Measurements from ENCODE around the gene FN1. TPM values are rescaled to one million over a fixed set of nuclear protein-coding genes. Genes with fewer than 3 reads are reported as not detected.

Gene FN1
- total and polyA plus RNA-seq, 4 donors: 339 to 1,753 (median 934) TPM

- H3K9ac ChIP-seq (ENCODE audit: insufficient read depth in 1 of 2, low read length in 2 of 2): peak overlapping the region in 1 of 2 donors; percentile 92
- DNase-seq (no peak), ATAC-seq (ENCODE audit: insufficient read depth, low FRiP score) (no peak)
- peak overlapping the region in 1 of 2 donors; percentile 74 for H3K27ac ChIP-seq (ENCODE audit: low read depth in 1 of 2, low read length in 1 of 2)
- no peaks in the 10 kb centered on the region for H3K9me3 ChIP-seq (ENCODE audit: control insufficient read depth in 4 of 4, insufficient read depth in 3 of 4, low read length in 3 of 4)
- H3K36me3 ChIP-seq (ENCODE audit: control insufficient read depth in 4 of 4, insufficient read depth in 4 of 4, low read length in 4 of 4): peaks cover 0 to 25% (median 4%) of the 10 kb centered on the region in 4 donors
- H3K27me3 ChIP-seq (ENCODE audit: control insufficient read depth in 3 of 3, insufficient read depth in 3 of 3, low read length in 2 of 3): no peaks in the 10 kb centered on the region
- H3K4me1 ChIP-seq (ENCODE audit: control insufficient read depth in 5 of 5, insufficient read depth in 5 of 5, low read length in 5 of 5): peaks cover 0 to 28% (median 4%) of the 10 kb centered on the region in 5 donors
- TF ChIP-seq, protein P1, sequence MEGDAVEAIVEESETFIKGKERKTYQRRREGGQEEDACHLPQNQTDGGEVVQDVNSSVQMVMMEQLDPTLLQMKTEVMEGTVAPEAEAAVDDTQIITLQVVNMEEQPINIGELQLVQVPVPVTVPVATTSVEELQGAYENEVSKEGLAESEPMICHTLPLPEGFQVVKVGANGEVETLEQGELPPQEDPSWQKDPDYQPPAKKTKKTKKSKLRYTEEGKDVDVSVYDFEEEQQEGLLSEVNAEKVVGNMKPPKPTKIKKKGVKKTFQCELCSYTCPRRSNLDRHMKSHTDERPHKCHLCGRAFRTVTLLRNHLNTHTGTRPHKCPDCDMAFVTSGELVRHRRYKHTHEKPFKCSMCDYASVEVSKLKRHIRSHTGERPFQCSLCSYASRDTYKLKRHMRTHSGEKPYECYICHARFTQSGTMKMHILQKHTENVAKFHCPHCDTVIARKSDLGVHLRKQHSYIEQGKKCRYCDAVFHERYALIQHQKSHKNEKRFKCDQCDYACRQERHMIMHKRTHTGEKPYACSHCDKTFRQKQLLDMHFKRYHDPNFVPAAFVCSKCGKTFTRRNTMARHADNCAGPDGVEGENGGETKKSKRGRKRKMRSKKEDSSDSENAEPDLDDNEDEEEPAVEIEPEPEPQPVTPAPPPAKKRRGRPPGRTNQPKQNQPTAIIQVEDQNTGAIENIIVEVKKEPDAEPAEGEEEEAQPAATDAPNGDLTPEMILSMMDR (IDR thresholded peaks at IDR 0.05; ENCODE audit: control extremely low read depth, extremely low read depth): no peak
- 57 to 64% methylated on average over 2 of the region's 2 CpGs for WGBS, 2 donors
- no peak overlapping the region for H3K4me3 ChIP-seq
Observed at GRCh38 chr2:215437614-215438013, 1.7 kb upstream of the FN1 start.

- Histone ChIP-seq H3K9ac (ENCODE audit: insufficient read depth in 1 of 2, low read length in 2 of 2) (peak overlapping the region; percentile 85 to 92), H3K27ac (ENCODE audit: low read depth in 1 of 2, low read length in 1 of 2) (peak overlapping the region; percentile 25 to 74), H3K27me3 (ENCODE audit: control insufficient read depth in 3 of 3, insufficient read depth in 3 of 3, low read length in 2 of 3) (no peaks in the 10 kb centered on the region), H3K4me3 (peak overlapping the region; percentile 0), H3K36me3 (ENCODE audit: control insufficient read depth in 4 of 4, insufficient read depth in 4 of 4, low read length in 4 of 4) (peaks cover 0 to 32% (median 9%) of the 10 kb centered on the region in 4 donors), H3K4me1 (ENCODE audit: control insufficient read depth in 5 of 5, insufficient read depth in 5 of 5, low read length in 5 of 5) (peaks cover 0 to 32% (median under 1%) of the 10 kb centered on the region in 5 donors), H3K9me3 (ENCODE audit: control insufficient read depth in 4 of 4, insufficient read depth in 3 of 4, low read length in 3 of 4) (no peaks in the 10 kb centered on the region)
- DNase-seq (peak in 2 of 3 donors; percentile 67 to 78), ATAC-seq (ENCODE audit: insufficient read depth, low FRiP score) (no peak)
- WGBS, 2 donors: 10 to 12% methylated on average over 22 of the region's 22 CpGs
- TF ChIP-seq, protein P1 (IDR thresholded peaks at IDR 0.05; ENCODE audit: control extremely low read depth, extremely low read depth): no peak
Observed at GRCh38 chr2:215436705-215437565, 1.1 kb upstream of the FN1 start.

- Histone ChIP-seq H3K4me3 (peak overlapping the region; percentile 30), H3K9me3 (ENCODE audit: control insufficient read depth in 4 of 4, insufficient read depth in 3 of 4, low read length in 3 of 4) (no peaks in the 10 kb centered on the region), H3K27ac (ENCODE audit: low read depth in 1 of 2, low read length in 1 of 2) (peak overlapping the region; percentile 43 to 89), H3K4me1 (ENCODE audit: control insufficient read depth in 5 of 5, insufficient read depth in 5 of 5, low read length in 5 of 5) (peaks cover 0 to 47% (median 0%) of the 10 kb centered on the region in 5 donors), H3K9ac (ENCODE audit: insufficient read depth in 1 of 2, low read length in 2 of 2) (peak overlapping the region; percentile 94), H3K27me3 (ENCODE audit: control insufficient read depth in 3 of 3, insufficient read depth in 3 of 3, low read length in 2 of 3) (no peaks in the 10 kb centered on the region), H3K36me3 (ENCODE audit: control insufficient read depth in 4 of 4, insufficient read depth in 4 of 4, low read length in 4 of 4) (peaks cover 0 to 39% (median 16%) of the 10 kb centered on the region in 4 donors)
- WGBS, 2 donors: 3 to 4% methylated on average over 31 of the region's 31 CpGs
- DNase-seq: peak; percentile 76 to 84 (median 83)
- peak; percentile 10 for ATAC-seq (ENCODE audit: insufficient read depth, low FRiP score)
- TF ChIP-seq, protein P1 (IDR thresholded peaks at IDR 0.05; ENCODE audit: control extremely low read depth, extremely low read depth): no peak
Observed at GRCh38 chr2:215435280-215435869, 493 bp downstream of the FN1 start.
